DMS53 (cell line): ENCODE measurements around the gene TLL2.

Source experiments
- DNase-seq: peaks from one replicate; lab custom pipeline; 2025; lab: John Stamatoyannopoulos, UW

The TLL2 gene

GRCh38 chr10:96358851-96359540 lies 154.7 kb downstream of the TLL2 start, which contains the start of gene OPALIN:
Gene OPALIN (minus strand): TSS chr10:96359002. CDS start chr10:96358896, 106 bp downstream.
- no peak for DNase-seq

DNA sequence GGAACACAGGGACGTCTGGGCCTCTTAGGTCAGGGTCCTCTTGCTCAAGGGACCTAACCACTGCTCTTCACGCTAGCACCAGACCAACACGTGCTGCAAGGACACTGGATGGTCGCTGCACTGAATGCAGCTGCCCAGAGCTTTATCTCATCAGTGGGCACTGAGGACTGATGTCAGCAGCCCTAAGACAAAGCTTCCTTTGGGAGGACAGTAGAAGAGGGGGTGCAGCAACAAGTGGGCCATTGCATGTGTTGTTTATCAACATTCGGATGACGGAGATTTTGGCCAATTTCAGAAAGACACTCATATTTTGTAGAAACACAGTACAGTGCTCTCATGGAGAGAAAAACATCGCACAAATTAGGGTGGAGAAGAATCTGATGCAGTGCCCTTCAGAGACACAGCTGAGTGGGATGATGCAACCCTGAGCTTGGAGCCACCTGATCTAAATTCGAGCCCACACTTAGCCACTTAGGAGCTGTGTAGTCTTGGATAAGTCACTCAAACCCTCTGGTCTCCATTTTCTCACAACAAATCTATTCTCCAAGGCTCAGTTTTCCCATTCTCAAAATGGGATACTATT lies 156.6 kb downstream of the TLL2 start:
- no peak for DNase-seq

GRCh38 chr10:96352582-96352981 lies 161.1 kb downstream of the TLL2 start:
- DNase-seq, result no peak

DNA sequence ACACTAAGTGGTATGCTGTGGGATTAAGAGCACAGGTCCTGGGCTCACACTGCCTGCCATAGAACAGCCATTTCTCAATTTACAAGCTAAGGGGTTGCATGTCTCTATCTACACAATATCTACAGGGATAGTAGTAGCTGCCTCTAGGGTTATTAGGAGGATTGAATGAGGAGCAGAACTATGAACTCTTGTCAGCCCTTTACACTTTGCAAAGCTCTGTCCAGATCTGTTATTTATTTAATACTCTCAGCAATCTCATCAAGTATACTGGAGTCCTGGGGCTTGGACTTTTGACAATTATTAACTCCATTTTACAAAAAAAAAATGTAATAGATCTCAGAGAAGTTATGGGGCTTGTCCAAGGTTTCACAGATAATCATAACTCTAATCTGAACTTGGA lies 161.7 kb downstream of the TLL2 start:
- no peak for DNase-seq

GRCh38 chr10:96346295-96346694 lies 167.4 kb downstream of the TLL2 start:
- DNase-seq, result no peak

DNA sequence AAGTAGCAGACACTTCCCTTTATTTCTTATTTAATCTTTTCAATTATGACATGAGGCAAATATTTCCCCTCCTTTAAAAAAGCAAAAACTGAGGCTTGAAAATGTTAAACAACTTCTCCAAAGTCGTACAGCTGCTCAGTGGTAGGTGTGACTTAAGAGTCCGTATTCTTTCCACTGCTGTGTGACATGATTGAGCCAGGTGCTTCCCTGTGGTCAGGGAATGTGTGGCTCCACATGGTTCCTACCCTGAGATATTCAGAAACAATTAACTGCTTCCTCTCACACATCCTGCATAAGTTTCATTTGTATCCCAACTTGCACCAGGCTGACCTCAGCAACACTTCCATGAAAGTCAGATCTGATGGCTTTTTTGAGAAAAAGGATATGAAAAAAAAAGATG lies 168.5 kb downstream of the TLL2 start:
- no peak for DNase-seq

DNA sequence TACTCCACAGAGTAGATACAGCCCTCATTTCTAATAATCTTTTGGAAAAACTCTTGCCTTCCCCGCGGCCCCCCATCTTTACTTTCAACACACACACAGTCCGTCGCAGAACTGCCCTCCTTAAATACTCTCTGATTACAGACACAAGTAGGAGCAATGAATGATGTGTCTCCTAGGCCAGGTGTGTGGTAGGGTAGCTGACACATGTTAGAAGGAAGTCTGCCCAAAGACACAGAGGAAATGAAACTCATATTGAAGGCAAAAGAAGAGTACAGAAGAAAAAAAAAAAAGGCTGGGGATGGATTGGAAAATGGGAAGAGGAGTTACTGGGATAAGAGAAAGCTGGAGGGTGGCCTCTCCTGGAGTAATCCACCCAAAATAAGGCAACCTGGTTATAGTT lies 169.5 kb downstream of the TLL2 start:
- no peak for DNase-seq

DNA sequence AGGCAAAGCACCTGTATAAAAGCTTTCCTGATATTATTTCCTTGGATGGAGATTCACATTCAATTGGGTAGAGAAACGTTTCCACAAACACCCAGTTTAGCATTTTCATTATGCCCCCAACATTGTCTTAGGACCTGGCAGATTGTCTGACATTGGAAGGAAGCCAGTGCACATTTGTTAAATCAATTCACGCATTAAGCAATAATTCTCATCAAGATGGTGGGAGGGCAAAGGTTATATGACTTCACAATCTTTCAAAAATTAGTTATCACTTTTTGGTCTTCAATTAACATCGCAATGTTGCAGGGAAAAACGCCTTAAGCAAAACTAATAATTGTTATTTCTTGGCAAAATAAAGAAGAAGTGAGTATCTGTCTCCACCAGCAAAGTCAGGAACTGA lies 171.3 kb downstream of the TLL2 start:
- DNase-seq, result no peak

DNA sequence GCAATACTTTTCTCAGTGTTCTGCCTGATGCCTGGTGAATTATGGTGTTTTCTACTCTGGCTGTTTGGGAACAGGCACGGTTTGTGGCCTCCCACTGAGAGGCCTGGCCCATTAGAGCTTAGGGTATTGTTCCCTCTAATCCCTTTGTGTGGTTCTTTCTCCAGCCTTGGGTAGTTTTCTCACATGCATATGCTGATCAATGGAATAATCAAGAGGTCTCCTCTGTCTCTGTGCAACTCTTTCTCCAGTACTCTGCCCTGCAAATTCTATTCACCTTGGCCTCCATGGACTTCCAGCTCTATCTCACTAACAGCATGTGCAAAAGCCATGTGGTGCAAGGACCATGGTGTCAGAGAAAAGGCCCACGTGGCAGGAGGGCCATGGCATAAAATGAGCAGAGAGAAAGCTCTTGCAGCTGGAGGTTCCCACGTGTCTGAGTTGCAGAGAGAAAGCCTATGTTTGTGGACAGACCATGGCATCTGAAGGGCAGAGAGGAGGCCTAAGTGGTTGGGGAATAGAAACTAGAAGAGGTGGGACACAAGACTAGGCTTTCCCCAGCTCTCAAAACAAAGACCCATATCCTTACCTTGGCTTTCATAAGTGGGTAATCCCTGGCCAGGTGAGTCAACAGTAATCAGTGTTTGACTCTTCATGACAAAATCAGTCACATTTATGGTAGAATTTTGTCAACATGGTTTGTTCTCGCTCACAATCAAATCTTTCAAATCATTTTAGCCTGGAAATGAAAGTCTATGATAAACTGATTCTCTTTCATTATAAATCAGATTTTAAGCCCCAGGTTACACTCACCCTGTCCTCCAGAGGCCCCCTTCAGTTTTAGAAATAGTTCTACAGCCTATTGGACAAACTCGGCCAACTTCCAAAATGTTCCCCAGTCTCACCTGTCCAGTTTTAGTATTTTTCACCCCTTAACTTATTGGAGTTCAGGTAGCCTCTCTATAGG lies 172.2 kb downstream of the TLL2 start:
- peak; percentile 81 for DNase-seq

DNA sequence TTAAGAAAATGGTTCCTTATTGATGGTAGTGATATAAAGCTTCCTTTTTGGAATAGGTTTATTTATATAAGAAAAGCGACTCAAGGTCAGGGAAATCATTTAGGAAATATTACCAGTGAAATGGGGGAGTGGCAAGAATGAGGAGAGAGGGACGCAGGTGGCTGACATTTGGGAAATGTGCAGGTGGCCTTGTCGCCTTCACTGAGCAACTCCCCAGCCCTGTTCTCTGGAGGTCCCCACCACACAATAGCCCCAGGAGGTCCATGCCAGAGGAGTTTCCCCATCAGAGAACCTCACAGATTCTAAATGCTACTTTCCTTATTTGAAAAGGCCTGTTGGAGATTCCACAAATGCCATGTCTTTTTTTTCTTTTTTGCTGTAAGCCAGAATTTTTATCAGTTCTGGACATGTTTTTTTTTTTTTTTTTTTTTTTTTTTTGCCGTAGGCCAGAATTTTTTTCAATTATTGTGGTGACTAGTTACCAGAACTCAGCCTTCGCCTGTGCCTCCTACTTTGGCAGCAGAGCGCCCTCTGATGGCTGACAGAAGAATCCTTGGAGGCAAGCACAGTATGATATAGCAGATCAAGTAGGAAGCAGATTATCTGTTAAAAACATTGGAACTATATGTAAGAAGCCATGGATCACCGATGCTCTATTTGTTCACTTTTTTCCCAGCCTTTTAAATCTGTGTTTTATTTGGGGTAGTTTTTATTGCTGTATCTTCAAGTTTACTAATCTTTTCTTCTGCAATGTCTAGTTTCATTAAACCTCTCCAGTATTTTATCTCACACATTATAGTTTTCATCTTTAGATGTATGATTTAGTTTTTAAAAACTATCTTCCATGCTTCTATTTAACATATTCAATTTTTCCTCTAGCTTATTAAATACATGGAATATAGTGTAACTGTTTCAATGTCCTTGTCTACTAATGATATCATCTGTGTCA lies 173.5 kb downstream of the TLL2 start:
- DNase-seq, result peak; percentile 92

GRCh38 chr10:96339383-96339782 lies 174.3 kb downstream of the TLL2 start:
- DNase-seq, result no peak

- no peak for DNase-seq
These were observed 175.3 kb downstream of the TLL2 start for GRCh38 chr10:96338279-96338925.

DNA sequence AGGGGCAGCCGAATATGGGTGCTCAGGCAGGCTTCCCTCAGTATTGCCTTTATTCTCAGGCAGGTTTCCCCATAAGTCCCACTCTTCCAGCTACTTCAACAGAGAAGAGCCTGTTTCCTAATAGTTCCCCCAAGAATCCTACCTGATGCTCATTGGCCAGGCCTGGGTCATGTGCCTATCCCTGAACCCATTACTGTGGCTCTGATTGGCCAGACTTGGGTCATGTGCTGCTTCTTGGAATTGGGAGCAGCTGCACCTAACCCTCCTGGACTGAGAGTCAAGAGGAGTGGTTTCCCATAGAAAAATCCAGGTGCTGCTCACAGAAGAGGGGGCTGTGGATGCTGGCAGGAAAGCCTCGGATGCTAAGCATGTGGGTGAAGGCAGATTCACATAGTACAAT lies 176.6 kb downstream of the TLL2 start:
- DNase-seq, result peak; percentile 13

GRCh38 chr10:96334616-96335526 lies 178.9 kb downstream of the TLL2 start:
- peak; percentile 75 for DNase-seq

DNA sequence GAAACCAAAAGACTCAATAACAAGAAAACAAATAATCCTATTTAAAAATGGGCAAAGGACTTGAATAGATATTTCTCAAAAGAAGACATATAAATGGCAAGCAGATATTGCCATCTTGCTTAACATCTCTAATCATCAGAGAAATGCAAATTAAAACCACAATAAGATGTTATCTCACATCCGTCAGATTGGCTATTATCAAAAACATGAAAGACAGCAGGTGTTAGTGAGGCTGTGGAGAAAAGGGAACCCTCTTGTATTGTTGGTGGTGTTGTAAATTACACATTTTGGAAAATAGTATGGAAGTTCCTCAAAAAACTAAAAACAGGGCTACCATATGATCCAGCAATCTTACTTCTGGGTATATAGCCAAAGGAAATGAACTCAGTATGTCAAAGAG lies 180.6 kb downstream of the TLL2 start:
- no peak for DNase-seq

GRCh38 chr10:96327462-96327861 lies 186.3 kb downstream of the TLL2 start:
- no peak for DNase-seq

DNA sequence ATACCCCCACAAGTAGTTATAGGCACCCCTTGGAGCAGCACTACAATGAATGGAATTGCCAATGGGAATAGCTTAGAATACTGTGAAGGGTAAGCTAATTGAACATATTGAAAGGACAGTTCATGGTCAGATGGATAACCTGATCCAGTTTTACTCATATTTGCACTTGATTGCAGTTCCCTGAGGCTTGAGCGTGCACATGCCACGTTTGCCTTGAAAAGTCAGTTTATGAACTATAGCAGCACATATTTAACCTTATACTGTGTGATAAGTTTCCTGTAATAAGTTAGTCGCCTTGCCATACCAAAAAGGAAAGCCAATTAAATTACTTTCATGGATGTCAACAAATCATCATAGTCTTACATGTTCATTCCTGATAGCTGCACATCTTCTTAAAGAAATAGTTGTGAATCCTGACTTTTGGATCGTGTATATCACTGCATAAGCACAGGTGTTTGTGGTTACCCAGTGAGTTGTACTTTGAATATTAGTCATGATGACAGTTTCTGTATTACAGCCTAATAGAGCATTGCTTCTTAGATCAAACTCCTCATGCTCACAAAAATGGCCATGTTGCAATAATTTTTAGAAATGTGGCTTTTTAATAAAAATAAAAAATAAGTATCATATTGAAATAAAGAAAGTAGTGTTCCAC lies 187.9 kb downstream of the TLL2 start:
- DNase-seq, result no peak

GRCh38 chr10:96324447-96324846 lies 189.3 kb downstream of the TLL2 start:
- no peak for DNase-seq

DNA sequence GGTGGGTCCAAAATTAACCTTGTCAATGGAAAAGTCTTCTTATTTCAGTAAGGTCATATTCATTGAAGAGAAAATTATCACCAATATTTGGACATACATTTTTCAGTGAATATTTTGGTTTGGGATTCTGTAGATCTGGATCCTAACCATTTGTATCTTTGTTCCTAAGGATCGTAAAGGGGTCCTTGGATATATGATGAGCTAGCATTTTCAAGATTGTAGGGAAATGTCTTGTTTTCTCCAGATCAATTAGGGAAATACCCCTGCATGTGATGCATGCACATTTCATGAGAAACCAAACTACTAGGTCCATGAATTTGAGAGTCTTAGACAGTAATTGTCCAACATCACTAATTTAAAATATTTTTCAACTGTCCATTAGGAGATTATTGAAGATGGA lies 191.5 kb downstream of the TLL2 start:
- no peak for DNase-seq

DNA sequence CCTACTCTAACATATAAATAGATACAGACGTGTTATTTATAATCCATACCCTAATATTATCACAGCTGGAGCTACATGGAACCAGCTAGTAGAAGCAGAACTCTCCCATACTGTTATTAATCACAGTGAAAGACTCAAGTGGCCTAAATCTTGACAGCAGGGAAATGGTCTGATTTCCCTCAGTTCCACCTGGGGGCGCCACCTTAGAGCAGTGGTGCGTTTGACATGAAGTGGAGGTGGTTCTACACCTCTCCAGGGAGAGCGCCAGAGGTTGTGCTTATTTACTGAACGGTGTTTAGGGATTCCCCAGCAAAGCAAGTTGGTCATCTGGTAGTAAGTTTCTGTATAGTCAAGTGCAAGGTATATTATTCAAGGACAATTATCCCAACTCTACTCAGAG lies 191.9 kb downstream of the TLL2 start:
- DNase-seq, result peak; percentile 37
